Inflammatory macrophage treated with lipopolysaccharide for 1 hour (primary cell): ENCODE data around the gene FBRSL1.
A peak's percentile ranks its signal among the peaks of the same experiment; 100 is the strongest.
"Not testable (repeated sequence)": the region's sequence is repeated elsewhere in the genome, so short reads cannot be mapped to it uniquely, and the experiment has no call there.

Experiments
- DNase-seq, 2 donors: peaks; one replicate each; pipeline ENCODE4 v3.0.0-alpha.2; 2020 to 2022

Gene FBRSL1

GRCh38 chr12:132471858-132472255 is 18.1 kb upstream of the FBRSL1 start:
- no peak for DNase-seq

DNA sequence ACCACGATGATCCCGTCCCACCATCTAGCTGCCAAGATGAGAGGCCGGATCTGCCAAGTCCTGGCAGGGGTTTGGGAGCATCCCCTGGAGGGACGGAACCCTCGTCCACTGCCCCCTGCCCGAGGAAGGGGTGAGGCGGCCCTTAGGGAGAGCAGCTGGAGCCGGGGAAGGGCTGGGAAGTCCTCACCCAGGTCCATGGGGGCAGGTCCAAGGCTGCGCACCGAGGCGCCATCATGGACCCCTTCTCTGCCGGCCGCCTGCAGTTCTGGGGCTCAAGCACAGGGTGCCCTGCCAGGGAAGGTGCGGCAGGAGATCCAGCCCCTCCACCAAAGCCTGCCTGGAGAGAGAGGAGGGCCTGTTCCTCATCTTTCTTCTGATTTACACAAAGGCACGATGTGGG is 17.6 kb upstream of the FBRSL1 start:
- DNase-seq, result no peak

GRCh38 chr12:132474237-132474741 is 15.7 kb upstream of the FBRSL1 start:
- no peak for DNase-seq

DNA sequence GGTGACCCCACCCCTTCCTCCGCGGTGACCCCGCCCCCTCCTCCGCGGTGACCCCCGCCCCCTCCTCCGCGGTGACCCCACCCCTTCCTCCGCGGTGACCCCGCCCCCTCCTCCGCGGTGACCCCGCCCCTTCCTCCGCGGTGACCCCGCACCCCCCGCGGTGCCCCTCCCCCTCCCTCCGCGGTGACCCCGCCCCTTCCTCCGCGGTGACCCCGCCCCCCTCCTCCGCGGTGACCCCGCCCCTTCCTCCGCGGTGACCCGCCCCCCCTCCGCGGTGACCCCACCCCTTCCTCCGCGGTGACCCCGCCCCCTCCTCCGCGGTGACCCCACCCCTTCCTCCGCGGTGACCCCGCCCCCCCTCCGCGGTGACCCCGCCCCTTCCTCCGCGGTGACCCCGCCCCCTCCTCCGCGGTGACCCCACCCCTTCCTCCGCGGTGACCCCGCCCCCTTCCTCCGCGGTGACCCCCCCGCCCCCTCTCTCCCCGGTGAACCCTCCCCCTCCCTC is 15.1 kb upstream of the FBRSL1 start:
- not testable (repeated sequence) for DNase-seq

GRCh38 chr12:132475304-132476037 is 14.5 kb upstream of the FBRSL1 start:
- no peak for DNase-seq

GRCh38 chr12:132476038-132476414 is 13.9 kb upstream of the FBRSL1 start:
- no peak for DNase-seq

DNA sequence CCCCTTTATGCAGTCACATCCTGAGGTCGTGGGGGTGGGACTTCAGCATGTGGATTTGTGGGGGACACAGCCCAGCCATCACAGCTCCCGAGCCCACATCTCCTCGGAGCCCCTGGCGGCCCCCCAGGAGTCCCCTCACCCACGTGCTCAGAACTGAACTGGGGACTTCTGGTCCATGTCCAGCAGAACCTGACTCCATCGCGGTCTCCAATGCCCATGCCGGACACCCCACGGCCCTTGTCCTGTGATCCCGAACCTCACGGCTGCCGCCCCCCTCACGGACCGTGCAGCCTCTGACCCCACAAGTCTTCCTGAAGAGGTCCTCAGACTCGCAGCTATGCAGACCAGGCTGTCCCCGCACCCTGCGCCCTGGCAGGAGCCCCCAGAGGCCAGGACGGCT is 13.5 kb upstream of the FBRSL1 start:
- DNase-seq, result no peak

- no peak for DNase-seq
Observed at GRCh38 chr12:132477017-132477702, 12.8 kb upstream of the FBRSL1 start.

GRCh38 chr12:132477703-132478432 is 12.1 kb upstream of the FBRSL1 start:
- DNase-seq, result no peak

DNA sequence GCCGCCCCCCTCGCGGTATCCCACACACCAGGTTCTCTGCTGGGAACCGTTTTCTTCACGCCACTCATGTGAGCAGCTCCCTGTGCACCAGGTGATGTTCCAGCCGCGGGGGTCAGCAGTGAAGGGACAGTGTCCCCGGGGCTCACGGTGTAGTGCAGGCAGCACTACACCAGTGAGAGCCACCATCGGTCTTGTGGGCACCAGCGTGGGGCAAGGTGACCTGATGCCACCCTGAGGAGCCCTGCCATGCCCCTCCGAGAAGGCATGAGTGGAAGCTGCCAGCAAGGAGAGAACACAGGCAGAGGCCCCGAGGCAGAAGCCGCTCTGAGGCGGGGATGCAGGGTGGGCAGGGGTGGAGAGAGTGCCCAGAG is 11.5 kb upstream of the FBRSL1 start:
- no peak for DNase-seq

DNA sequence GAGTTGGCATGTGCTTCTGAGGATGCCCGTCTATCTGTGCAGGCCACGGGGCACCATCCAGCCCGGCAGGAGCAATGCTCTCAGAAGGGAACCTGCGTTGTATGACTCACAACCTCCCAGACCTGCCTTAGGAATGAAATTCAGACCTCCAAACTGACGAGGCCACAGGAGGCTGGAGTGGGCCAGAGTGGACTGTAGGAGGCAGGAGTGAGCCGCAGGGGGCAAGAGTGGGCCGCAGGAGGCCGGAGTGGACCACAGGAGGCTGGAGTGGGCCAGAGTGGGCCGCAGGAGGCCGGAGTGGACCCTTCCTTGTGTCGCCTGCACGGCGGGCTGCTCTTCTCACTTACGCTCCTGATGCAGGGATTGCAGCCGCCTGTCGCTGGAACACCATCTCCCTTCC is 11.1 kb upstream of the FBRSL1 start:
- DNase-seq, result no peak

GRCh38 chr12:132479291-132479690 is 10.7 kb upstream of the FBRSL1 start:
- no peak for DNase-seq

DNA sequence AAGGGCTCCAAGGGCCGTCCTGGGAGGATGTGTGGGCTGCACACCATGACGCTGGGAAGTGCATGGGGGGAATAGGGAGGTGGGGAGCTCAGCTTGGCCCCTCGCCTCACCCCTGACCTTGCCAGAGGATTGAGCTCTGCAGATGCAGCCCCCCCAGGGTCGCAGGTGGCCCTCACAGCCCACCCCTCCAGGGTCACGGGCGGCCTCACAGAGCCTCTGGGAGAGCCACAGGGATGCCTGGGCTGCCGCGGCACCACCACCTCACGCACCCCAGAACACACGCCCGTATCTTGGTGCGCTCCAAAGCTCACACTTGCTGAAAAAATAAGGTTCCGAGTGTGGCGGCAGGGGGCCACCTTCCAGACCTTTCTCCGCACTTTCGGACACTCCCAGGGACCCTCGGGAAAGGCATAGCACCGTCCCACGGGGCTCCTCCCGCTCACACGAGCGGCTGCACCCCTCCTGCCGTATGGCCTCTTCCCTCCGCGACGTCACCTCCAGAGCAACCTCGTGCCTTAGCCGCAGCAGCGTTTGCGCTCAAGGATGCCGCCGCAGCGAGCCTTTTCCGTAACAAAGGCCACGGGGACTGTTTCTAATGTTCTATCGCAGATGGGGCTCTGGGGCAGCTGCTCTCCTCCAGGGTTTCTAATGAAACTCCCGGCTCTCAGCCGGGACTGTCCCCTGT is 9.9 kb upstream of the FBRSL1 start:
- DNase-seq, result no peak

DNA sequence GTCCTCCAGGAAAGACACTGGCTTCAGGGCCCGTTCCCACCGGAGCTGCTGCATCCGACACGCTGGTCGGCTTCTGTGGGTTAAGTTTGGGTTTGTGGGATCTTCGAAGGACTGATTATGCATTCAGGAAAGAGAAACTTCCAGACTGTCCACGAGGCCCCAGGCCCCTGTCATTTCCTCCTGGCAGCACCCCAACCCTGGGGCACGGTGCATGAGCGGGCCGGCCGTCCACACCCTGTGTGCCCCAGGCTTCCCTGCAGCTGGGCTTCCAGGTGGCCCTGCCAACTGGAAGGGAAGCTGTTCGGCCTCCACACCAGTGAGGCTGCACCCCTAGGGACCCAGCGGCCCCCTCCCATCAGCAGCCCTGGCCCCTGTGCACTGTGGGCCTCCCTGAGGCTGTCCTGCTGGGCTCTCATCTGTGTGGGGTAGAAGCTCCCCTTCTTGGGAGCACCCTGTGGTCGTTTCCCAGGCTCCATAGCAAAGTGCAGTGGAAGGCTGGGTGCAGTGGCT is 9.3 kb upstream of the FBRSL1 start:
- no peak for DNase-seq

DNA sequence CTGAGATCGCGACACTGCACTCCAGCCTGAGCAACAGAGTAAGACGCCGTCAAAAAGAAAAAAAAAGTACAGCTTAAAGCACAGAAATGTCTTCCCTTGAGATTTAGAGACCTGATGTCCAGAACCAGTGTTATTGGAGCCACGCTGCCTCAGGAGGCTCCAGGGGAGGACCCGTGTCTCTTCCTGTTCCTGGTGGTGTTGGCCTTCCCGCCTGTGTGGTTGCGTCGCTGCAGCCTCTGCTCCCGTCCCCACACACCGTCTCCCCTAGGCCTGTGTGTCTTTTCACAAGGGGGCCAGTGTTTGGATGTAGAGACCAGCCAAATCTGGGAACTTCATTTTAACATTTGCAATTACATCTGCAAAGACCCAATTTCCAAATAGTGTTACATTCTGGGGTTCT is 8.6 kb upstream of the FBRSL1 start:
- no peak for DNase-seq

DNA sequence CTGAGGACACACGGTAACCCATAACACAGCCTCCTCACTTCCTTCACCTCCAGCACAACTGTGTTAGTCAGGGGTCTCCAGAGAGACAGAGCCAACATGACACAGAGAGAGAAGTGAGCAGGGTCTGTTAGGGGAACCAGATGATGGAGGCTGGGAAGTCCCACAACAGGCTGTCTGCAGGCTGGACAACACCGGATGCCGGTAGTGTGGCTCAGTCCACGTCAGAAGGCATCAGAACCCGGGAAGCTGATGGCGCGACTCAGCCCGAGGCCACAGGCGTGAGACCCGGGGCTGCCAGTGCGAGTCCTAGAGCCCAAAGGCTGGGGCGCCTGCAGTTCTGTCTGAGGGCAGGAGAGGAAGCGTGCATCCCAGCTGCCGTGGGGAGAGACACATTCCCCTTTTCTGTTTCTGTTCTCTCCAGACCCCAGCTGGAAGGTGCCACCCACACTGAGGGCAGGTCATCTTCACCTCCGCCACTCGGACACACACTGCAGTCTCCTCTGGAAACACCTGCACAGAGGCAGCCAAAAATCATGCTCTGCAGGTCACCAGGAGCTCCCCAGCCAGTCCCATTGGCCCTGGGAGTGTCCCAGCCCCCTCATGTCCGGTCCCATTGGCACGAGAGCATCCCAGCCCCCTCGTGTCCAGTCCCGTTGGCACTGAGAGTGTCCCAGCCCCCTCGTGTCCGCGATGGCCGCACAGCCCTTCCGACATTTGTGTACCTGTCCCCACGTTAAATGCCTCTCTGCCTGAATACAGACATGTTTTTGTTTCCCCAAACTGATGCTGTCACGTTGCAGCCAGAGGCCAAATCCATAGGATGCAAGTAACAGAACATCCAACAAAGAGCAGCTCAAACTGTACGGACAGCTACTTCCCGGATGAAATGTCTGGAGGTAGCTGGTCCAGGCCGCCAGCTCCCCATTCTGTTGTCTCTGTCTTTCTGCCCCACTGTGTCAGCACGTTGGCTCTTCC is 7.9 kb upstream of the FBRSL1 start:
- peak; percentile 55 to 72 for DNase-seq

GRCh38 chr12:132482771-132483170 is 7.2 kb upstream of the FBRSL1 start:
- DNase-seq, result no peak

- DNase-seq, result no peak
Observed at GRCh38 chr12:132483208-132483607, 6.7 kb upstream of the FBRSL1 start.

DNA sequence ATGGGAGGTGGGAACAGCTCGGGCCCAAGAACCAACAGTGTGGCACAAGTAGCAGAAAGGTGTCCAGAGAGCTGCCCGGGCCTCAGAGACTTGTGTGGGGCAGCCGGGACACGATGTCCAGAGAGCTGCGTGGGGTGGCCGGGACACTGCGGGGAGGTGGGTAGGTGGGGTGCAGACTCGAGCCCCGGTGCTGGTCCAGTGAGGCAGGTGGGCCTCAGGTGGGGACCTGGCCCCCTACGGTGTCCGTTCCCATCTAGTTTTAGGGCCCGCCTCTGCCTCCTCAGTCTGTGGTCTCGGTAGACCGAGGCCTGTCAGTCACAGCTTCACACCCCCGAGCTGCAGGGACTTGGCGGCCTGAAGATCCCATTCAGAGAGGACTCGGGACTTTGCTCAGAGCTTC is 6.3 kb upstream of the FBRSL1 start:
- DNase-seq, result no peak

GRCh38 chr12:132484183-132484890 is 5.6 kb upstream of the FBRSL1 start:
- no peak for DNase-seq

DNA sequence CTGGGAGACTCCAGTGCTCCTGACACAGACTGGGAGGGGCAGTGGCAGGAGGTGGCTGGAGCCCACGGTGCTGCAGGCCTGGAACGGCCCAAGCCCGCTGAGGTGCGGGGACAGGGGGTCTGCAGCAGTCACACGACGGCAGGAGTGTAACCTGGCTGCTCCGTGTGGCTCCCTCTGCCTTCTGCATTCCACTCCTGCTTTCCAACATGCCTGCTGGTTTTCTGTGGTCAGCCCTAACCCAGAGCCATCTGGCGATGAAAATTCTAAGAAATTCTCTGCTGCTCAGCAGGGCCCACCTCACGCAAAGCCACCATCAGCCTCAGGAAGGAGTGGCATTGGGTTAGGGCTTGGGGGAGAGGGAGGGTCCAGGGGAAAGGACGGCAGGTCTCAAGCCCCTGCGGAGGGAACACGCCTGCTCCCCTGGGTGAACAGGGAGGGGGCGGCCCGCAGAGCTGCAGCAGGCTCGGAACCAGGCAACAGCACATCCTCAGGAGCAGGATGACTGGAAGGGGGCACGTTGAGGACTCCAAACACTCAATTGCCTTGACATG is 5.0 kb upstream of the FBRSL1 start:
- DNase-seq, result no peak
